OCI-LY3 (cell line): ENCODE measurements around the gene FTO.

Experiments
- H2AFZ ChIP-seq: fragments of 200-600, 300-600 bp; shearing (Covaris generic); 2 replicates; pipeline ENCODE4 v1.6.0; 2014; ENCODE audit warnings: antibody characterized with exemption, low read depth, low read length
- H3K27ac ChIP-seq: fragments of 200-600, 300-600 bp; sonication (generic); 2 replicates; pipeline ENCODE4 v1.5.1; 2014; ENCODE audit warnings: mild to moderate bottlenecking, low read length, moderate library complexity, mixed read lengths
- H3K27me3 ChIP-seq: fragments of 200-600, 300-600 bp; sonication (generic); 2 replicates; pipeline ENCODE4 v1.6.1; 2014; ENCODE audit warnings: low read depth, low read length, mixed read lengths
- H3K36me3 ChIP-seq: fragments of 200-600, 300-600 bp; sonication (generic); replicated peaks from 2 replicates; pipeline ENCODE3; 2014; ENCODE audit warnings: low read depth, low read length, mixed read lengths
- H3K4me1 ChIP-seq: fragments of 300-600, 200-600 bp; sonication (generic); 2 replicates; pipeline ENCODE4 v1.6.1; 2014; ENCODE audit warnings: low read length, mixed read lengths
- H3K4me2 ChIP-seq: fragments of 200-600, 300-600 bp; sonication (generic); 2 replicates; pipeline ENCODE4 v1.6.1; 2014; ENCODE audit warnings: low read length, mixed read lengths
- H3K4me3 ChIP-seq: fragments of 300-600, 200-600 bp; sonication (generic); 2 replicates; pipeline ENCODE4 v1.5.1; 2014; ENCODE audit warnings: antibody characterized with exemption, mild to moderate bottlenecking, low read length, moderate library complexity
- H3K79me2 ChIP-seq: fragments of 300-600, 200-600 bp; shearing (Covaris generic); 2 replicates; pipeline ENCODE4 v1.6.1; 2014; ENCODE audit warnings: mild to moderate bottlenecking, low read length, mixed read lengths
- H3K9ac ChIP-seq: fragments of 300-600, 200-600 bp; shearing (Covaris generic); 2 replicates; pipeline ENCODE4 v1.6.0; 2014; ENCODE audit warnings: mild to moderate bottlenecking, low read length, moderate library complexity
- H3K9me3 ChIP-seq: fragments of 200-600, 300-600 bp; shearing (Covaris generic); 2 replicates; pipeline ENCODE4 v1.6.1; 2014; ENCODE audit warnings: low read length, mixed read lengths; ENCODE audit not compliant: insufficient read depth
- H4K20me1 ChIP-seq: fragments of 200-600, 300-600 bp; sonication (generic); 2 replicates; pipeline ENCODE4 v1.6.1; 2016; ENCODE audit warnings: low read length, mixed read lengths; ENCODE audit not compliant: insufficient read depth
- EZH2phosphoT487 ChIP-seq: fragments of 200-600 bp; shearing (Covaris generic); IDR thresholded peaks from 2 replicates; pipeline ENCODE4 v1.6.1; 2018; ENCODE audit warnings: antibody characterized with exemption, mixed run types, low read depth
- TF ChIP-seq, protein P1 (sequence below): fragments of 200-600, 300-600 bp; sonication (generic); IDR thresholded peaks from 2 replicates; pipeline ENCODE4 v1.5.1; 2014; ENCODE audit warnings: antibody characterized with exemption, low read length, low read depth

The FTO gene

DNA sequence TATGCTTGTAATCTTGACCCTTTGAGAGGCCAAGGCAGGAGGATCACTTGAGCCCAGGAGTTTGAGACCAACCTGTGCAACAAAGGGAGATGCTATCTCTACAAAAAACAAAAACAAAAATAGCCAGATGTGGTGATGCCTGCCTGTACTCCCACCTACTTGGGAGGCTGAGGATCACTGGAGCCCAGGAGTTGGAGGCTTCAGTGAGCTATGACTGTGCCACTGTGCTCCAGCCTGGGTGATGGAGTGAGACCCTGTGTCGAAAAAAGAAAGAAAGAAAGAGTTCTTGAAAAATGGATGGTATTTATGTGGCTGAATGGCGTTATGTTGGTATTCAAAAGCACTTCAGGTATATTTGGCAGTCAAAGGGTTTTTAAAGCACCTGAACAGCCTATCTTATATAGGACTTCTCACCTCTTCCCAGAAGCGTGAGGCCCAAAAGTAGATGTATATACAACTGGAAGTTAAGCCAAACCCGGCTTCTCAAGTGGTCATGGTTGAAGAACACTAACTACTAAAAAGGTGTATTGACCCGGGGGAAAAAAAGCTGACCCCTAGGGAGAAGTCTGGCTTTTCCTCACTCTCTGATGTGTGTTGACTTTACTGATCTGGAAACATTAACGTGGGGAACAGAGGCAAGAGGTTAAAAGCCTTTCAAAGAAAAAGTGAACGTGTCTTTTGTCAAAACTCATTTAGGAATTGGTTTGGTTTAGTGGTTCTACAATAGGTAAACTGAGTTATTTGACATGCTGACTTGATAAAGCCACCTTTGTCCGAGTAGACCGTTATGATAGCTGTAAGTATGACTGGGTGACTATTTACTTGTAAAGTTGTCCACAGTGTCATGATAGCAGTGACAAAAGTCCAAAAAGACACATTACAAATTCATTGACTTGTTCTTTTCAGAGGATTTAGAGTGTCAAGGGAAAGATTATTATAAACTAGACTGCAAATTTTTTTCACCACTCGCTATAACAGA, 399.2 kb downstream of the FTO start:
- H3K4me1 ChIP-seq: no peaks in the 10 kb centered on the region
- no peak overlapping the region for H3K4me2 ChIP-seq

DNA sequence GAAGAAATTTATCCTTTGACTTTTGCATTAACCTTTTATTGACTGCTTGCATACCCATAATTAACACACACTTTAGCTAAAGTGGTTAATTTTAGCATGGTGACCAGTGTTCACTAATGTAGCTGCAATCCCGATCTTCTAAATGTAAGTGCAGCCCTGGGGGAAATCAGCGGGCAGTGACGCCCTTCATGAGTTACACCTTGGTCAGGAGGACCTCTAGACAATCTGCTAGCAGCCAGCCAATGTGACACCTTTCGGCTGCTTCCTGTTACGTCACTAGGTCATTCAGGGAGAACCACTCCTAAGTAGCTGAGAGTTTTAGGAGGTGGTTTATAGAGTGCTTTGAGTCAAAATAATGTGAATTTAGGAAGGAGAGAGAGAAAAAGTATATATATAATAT, 402.1 kb downstream of the FTO start:
- H3K4me3 ChIP-seq: no peak overlapping the region

More for the DNA sequence above, 399.2 kb downstream of the FTO start:
- H3K9ac ChIP-seq: no peak overlapping the region
- no peak overlapping the region for H2AFZ ChIP-seq
- H3K79me2 ChIP-seq: no peaks in the 10 kb centered on the region
- no peaks in the 10 kb centered on the region for H3K36me3 ChIP-seq
- H3K4me3 ChIP-seq: no peak overlapping the region
- no peak for TF ChIP-seq EZH2phosphoT487
- TF ChIP-seq, protein P1, sequence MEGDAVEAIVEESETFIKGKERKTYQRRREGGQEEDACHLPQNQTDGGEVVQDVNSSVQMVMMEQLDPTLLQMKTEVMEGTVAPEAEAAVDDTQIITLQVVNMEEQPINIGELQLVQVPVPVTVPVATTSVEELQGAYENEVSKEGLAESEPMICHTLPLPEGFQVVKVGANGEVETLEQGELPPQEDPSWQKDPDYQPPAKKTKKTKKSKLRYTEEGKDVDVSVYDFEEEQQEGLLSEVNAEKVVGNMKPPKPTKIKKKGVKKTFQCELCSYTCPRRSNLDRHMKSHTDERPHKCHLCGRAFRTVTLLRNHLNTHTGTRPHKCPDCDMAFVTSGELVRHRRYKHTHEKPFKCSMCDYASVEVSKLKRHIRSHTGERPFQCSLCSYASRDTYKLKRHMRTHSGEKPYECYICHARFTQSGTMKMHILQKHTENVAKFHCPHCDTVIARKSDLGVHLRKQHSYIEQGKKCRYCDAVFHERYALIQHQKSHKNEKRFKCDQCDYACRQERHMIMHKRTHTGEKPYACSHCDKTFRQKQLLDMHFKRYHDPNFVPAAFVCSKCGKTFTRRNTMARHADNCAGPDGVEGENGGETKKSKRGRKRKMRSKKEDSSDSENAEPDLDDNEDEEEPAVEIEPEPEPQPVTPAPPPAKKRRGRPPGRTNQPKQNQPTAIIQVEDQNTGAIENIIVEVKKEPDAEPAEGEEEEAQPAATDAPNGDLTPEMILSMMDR: no peak
- H3K9me3 ChIP-seq: no peaks in the 10 kb centered on the region
- no peak overlapping the region for H3K27ac ChIP-seq
- no peaks in the 10 kb centered on the region for H4K20me1 ChIP-seq
- no peaks in the 10 kb centered on the region for H3K27me3 ChIP-seq

DNA sequence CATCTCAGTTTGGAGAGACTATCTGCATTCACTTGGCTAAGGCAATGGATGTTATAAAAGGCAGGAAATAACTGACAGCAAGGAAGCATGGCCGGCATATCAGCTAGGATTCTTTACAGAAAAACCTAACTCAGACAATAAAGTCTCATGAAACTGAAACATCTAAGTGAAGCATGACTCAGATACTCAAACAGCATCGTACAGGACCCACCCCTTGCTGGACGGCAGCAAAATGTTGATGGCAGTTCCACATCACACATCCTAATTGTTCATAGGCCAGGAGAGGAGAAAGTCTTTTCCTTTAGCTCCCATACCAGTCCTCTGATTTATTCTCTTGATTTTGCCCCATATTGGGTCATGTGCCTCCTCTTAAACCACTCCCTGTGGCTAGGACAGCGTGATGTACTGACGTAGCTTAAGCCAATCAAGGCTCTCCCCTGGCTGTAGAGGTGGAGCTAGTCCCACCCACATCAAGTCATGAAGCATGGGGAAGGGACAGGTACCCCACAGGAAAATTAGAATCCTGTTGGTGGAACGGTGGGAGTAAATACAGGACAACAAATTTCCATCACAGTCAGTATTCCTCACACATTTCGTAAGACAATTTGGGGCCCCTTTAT, 403.7 kb downstream of the FTO start:
- Histone ChIP-seq H4K20me1 (no peaks in the 10 kb centered on the region), H3K9ac (no peak overlapping the region), H3K79me2 (no peaks in the 10 kb centered on the region), H3K27me3 (no peaks in the 10 kb centered on the region), H3K4me3 (no peak overlapping the region), H3K9me3 (no peaks in the 10 kb centered on the region), H3K27ac (no peak overlapping the region), H3K36me3 (no peaks in the 10 kb centered on the region), H3K4me1 (no peaks in the 10 kb centered on the region), H3K4me2 (no peak overlapping the region), H2AFZ (no peak overlapping the region)
- TF ChIP-seq EZH2phosphoT487: no peak
- TF ChIP-seq, protein P1: no peak

More for the DNA sequence above, 402.1 kb downstream of the FTO start:
- H3K27ac ChIP-seq: no peak overlapping the region
- TF ChIP-seq, protein P1: no peak
- no peaks in the 10 kb centered on the region for H4K20me1 ChIP-seq
- H3K9ac ChIP-seq: no peak overlapping the region
- H2AFZ ChIP-seq: no peak overlapping the region
- H3K4me1 ChIP-seq: no peaks in the 10 kb centered on the region
- no peaks in the 10 kb centered on the region for H3K9me3 ChIP-seq
- H3K27me3 ChIP-seq: no peaks in the 10 kb centered on the region
- no peaks in the 10 kb centered on the region for H3K36me3 ChIP-seq
- H3K4me2 ChIP-seq: no peak overlapping the region
- no peaks in the 10 kb centered on the region for H3K79me2 ChIP-seq
